Coronary artery (tissue), 2 donors: Measurements from ENCODE around the gene GTPBP10.

Experiments
- DNase-seq: peaks from one replicate; pipeline ENCODE4 v3.0.0-alpha.2; 2017; ENCODE audit warnings: low spot score
- H3K27ac ChIP-seq, 2 donors: fragments of 200-600 bp; sonication (generic); one replicate each; pipeline ENCODE4 v1.5.1; 2016 to 2019
- H3K4me3 ChIP-seq: fragments of 200-600 bp; sonication (generic); 2 replicates; pipeline ENCODE4 v1.5.1; 2016; ENCODE audit warnings: mild to moderate bottlenecking, moderate library complexity
- CTCF ChIP-seq: fragments of 200-600 bp; sonication (generic); IDR thresholded peaks from one replicate; pipeline ENCODE4 v1.5.1; 2019; ENCODE audit warnings: antibody characterized with exemption

Gene GTPBP10

GRCh38 chr7:90432752-90433151 lies 86.2 kb downstream of the GTPBP10 start:
- DNase-seq: no peak
- no peak overlapping the region for H3K27ac ChIP-seq
- no peak overlapping the region for H3K4me3 ChIP-seq
- TF ChIP-seq CTCF: no peak

- H3K27ac ChIP-seq: no peak overlapping the region
- DNase-seq: no peak
- TF ChIP-seq CTCF: no peak
- no peak overlapping the region for H3K4me3 ChIP-seq
Measured at GRCh38 chr7:90433221-90433620, 86.7 kb downstream of the GTPBP10 start.
